DND-41 (cell line): ENCODE measurements around the gene OLFML2A.
"Not testable (repeated sequence)": the region's sequence is repeated elsewhere in the genome, so short reads cannot be mapped to it uniquely, and the experiment has no call there.

Source experiments
- ATAC-seq: fragments of 200-7000 bp; cut with Tn5 transposase; 3 replicates; pipeline ENCODE4 v1.9.1; 2021; ENCODE audit warnings: low read depth; ENCODE audit not compliant: insufficient read depth
- DNase-seq: peaks from one replicate; pipeline ENCODE4 v3.0.0-alpha.2; 2020
- H2AFZ ChIP-seq: 2 replicates; pipeline ENCODE4 v1.6.0; 2012; ENCODE audit warnings: low read depth, low read length
- H3K27ac ChIP-seq: 2 replicates; pipeline ENCODE4 v1.5.1; 2012; ENCODE audit warnings: low read length, inconsistent platforms
- H3K27me3 ChIP-seq: fragments of 200-600 bp; sonication (generic); 2 replicates; pipeline ENCODE4 v1.6.0; 2012; ENCODE audit warnings: low read length, mild to moderate bottlenecking, inconsistent platforms; ENCODE audit not compliant: insufficient read depth, poor library complexity
- H3K36me3 ChIP-seq: 2 replicates; pipeline ENCODE4 v1.5.1; 2012; ENCODE audit warnings: low read length, inconsistent platforms; ENCODE audit not compliant: insufficient read depth
- H3K4me1 ChIP-seq: 2 replicates; pipeline ENCODE4 v1.5.1; 2012; ENCODE audit warnings: mild to moderate bottlenecking, low read length; ENCODE audit not compliant: insufficient read depth
- H3K4me2 ChIP-seq: 2 replicates; pipeline ENCODE4 v1.6.0; 2012; ENCODE audit warnings: mild to moderate bottlenecking, moderate library complexity, low read length, inconsistent platforms; ENCODE audit not compliant: insufficient read depth
- H3K4me3 ChIP-seq, 2 experiments: fragments of 200-600 bp in 1 of 2; shearing (Covaris generic) in 1 of 2; 2 replicates each; pipeline ENCODE4 v1.5.1; 2012 to 2016; ENCODE audit warnings: inconsistent platforms in 2 of 2, low read length in 2 of 2, mild to moderate bottlenecking in 2 of 2, low read depth in 1 of 2, moderate library complexity in 1 of 2
- H3K79me2 ChIP-seq: 2 replicates; pipeline ENCODE4 v1.6.0; 2012; ENCODE audit warnings: low read length, inconsistent platforms; ENCODE audit not compliant: insufficient read depth
- H3K9ac ChIP-seq: 2 replicates; pipeline ENCODE4 v1.6.0; 2012; ENCODE audit warnings: low read depth, mild to moderate bottlenecking, inconsistent platforms, low read length, moderate library complexity
- H3K9me3 ChIP-seq: 2 replicates; pipeline ENCODE4 v1.5.1; 2012; ENCODE audit warnings: low read length, moderate library complexity, mild to moderate bottlenecking, inconsistent platforms; ENCODE audit not compliant: insufficient read depth, severe bottlenecking
- H4K20me1 ChIP-seq: 2 replicates; pipeline ENCODE4 v1.6.0; 2012; ENCODE audit warnings: low read length; ENCODE audit not compliant: insufficient read depth
- EZH2 ChIP-seq: IDR thresholded peaks from 3 replicates; pipeline ENCODE4 v1.6.1; 2012; ENCODE audit warnings: borderline replicate concordance, low read depth, mild to moderate bottlenecking, moderate library complexity, low read length, inconsistent platforms; ENCODE audit not compliant: severe bottlenecking
- TF ChIP-seq, protein P1 (sequence below): IDR thresholded peaks from 2 replicates; pipeline ENCODE4 v1.5.1; 2012; ENCODE audit warnings: borderline replicate concordance, low read length, moderate library complexity, mild to moderate bottlenecking; ENCODE audit not compliant: poor library complexity, severe bottlenecking; ENCODE audit errors: extremely low read depth

Gene OLFML2A

DNA sequence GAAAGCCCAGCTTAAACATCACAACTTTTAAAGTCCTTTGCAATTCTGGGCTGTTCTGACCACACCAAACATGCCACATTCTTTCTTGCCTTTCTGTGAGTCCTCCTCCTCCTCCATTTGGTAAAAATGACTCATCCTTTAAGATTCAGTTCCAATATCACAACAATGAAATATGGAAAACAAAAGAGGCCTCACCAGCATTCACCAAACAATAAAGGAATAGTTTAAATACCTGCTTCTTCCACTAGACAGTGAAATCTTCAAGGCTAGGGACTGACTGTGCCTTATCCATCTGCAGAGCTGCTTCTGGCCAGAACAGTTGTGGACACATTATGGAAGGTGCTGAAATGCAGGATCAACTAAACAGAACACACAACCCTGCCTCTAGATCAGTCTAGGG, 41.8 kb upstream of the OLFML2A start:
- H3K9ac ChIP-seq = no peak overlapping the region
- no peak overlapping the region for H3K4me3 ChIP-seq
- H3K79me2 ChIP-seq = no peaks in the 10 kb centered on the region
- ATAC-seq = no peak
- no peak overlapping the region for H3K4me2 ChIP-seq
- 0 out of 2 replicates have a peak, but pooled peaks cover 4% of the 10 kb centered on the region for H4K20me1 ChIP-seq
- peaks cover 5% of the 10 kb centered on the region; the same call in 1 of the 2 replicates for H3K4me1 ChIP-seq
- H2AFZ ChIP-seq = no peak overlapping the region
- no peak for TF ChIP-seq EZH2
- TF ChIP-seq, protein P1, sequence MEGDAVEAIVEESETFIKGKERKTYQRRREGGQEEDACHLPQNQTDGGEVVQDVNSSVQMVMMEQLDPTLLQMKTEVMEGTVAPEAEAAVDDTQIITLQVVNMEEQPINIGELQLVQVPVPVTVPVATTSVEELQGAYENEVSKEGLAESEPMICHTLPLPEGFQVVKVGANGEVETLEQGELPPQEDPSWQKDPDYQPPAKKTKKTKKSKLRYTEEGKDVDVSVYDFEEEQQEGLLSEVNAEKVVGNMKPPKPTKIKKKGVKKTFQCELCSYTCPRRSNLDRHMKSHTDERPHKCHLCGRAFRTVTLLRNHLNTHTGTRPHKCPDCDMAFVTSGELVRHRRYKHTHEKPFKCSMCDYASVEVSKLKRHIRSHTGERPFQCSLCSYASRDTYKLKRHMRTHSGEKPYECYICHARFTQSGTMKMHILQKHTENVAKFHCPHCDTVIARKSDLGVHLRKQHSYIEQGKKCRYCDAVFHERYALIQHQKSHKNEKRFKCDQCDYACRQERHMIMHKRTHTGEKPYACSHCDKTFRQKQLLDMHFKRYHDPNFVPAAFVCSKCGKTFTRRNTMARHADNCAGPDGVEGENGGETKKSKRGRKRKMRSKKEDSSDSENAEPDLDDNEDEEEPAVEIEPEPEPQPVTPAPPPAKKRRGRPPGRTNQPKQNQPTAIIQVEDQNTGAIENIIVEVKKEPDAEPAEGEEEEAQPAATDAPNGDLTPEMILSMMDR = no peak
- H3K27ac ChIP-seq = no peak overlapping the region
- DNase-seq = no peak
- no peaks in the 10 kb centered on the region for H3K27me3 ChIP-seq
- no peaks in the 10 kb centered on the region; the same call in 1 of the 2 replicates for H3K36me3 ChIP-seq
- no peaks in the 10 kb centered on the region for H3K9me3 ChIP-seq

DNA sequence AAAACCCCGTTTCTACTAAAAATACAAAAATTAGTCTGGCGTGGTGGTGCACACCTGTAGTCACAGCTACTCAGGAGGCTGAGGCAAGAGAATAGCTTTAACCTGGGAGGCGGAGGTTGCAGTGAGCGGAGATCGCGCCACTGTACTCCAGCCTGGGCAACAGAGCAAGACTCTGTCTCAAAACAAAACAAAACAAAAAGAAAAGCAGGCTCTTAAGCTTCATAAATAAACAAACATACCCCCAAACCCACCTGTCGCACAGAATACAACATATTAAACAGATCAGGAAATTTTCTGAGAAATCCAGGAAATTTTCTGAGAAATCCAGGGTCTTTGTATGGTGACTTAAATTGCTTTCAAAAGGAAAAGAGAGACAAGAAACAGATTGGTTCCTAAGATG, 38.9 kb upstream of the OLFML2A start:
- H3K9ac ChIP-seq, H3K27me3 ChIP-seq, H3K4me2 ChIP-seq, H3K4me3 ChIP-seq, H3K79me2 ChIP-seq, H4K20me1 ChIP-seq, H2AFZ ChIP-seq, H3K27ac ChIP-seq, H3K9me3 ChIP-seq, DNase-seq, ATAC-seq, H3K4me1 ChIP-seq, H3K36me3 ChIP-seq: not testable (repeated sequence)

DNA sequence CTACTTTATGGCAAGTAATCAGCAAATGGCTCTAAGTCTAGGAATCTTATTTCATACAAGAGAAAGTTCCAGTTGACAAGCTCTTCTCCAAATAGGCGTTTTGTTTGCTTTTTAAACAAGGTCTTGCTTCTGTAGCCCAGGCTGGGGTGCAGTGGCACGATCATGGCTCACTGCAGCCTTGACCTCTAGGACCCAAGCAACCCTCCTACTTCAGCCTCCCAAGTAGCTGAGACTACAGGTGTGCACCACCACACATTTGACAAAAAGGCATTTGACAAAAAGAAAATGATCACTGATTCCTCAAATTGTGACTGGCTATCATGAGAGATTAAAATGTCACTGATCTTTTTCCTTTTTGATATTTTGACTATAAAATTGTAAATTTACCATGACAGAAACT, 37.6 kb upstream of the OLFML2A start:
- no peak for TF ChIP-seq EZH2
- TF ChIP-seq, protein P1 = no peak
- no peak overlapping the region for H2AFZ ChIP-seq
- H3K9me3 ChIP-seq = no peaks in the 10 kb centered on the region
- no peak overlapping the region for H3K4me3 ChIP-seq
- 0 out of 2 replicates have a peak, but pooled peaks cover 4% of the 10 kb centered on the region for H4K20me1 ChIP-seq
- H3K4me2 ChIP-seq = no peak overlapping the region
- no peaks in the 10 kb centered on the region for H3K79me2 ChIP-seq
- H3K27ac ChIP-seq = no peak overlapping the region
- peaks cover 5% of the 10 kb centered on the region; the same call in 1 of the 2 replicates for H3K4me1 ChIP-seq
- ATAC-seq (no peak), DNase-seq (no peak)
- H3K9ac ChIP-seq = no peak overlapping the region
- no peaks in the 10 kb centered on the region for H3K36me3 ChIP-seq
- no peaks in the 10 kb centered on the region for H3K27me3 ChIP-seq

DNA sequence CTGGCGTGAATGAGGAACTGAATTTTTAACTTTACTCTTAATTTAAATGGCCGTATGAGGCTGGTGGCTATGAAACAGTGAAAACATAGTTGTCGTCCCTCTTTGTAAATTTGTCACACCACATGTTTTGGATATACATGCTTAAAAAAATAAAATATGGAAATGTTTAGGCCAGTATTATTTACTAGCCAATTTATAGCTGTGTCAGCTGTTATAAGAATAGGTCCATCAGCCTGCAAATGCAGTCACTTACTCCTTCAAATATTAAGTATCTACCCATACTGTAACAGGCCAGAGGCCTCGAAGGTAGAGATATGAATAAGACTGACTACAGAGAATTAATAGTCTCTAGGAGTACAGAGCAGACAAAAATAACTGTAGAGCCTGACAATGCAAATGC, 35.8 kb upstream of the OLFML2A start:
- Histone ChIP-seq H3K4me2 (no peak overlapping the region), H3K4me3 (no peak overlapping the region), H3K9me3 (no peaks in the 10 kb centered on the region), H3K36me3 (no peaks in the 10 kb centered on the region), H3K27ac (no peak overlapping the region), H3K27me3 (no peaks in the 10 kb centered on the region), H4K20me1 (0 out of 2 replicates have a peak, but pooled peaks cover 4% of the 10 kb centered on the region), H3K79me2 (no peaks in the 10 kb centered on the region), H3K9ac (no peak overlapping the region), H2AFZ (no peak overlapping the region), H3K4me1 (peaks cover 5% of the 10 kb centered on the region; the same call in 1 of the 2 replicates)
- DNase-seq (no peak), ATAC-seq (no peak)
- TF ChIP-seq, protein P1 = no peak
- TF ChIP-seq EZH2 = no peak
